ENCODE data around the gene PPP2R1A.

The PPP2R1A gene

GRCh38 chr19:52172347-52172746, 17.5 kb upstream of the PPP2R1A start:
- ChIA-PET POLR2A (interaction anchor here (1.7 kb wide), 1 partner anchor 17 kb away, joined by 16 read pairs; the partner anchor contains the start of gene PPP2R1A), CTCF (interaction anchor here (0.6 kb wide), 1 partner anchor 782 kb away, joined by 3 read pairs; no protein-coding TSS in a partner anchor)
- Histone ChIP-seq H3K27ac (ENCODE audit: extremely low read depth, low read depth, low read length) (no peak overlapping the region), H3K9me3 (ENCODE audit: control insufficient read depth, insufficient read depth, low read depth, low read length) (no peaks in the 10 kb centered on the region), H3K4me1 (ENCODE audit: control insufficient read depth, insufficient read depth, low read length) (peaks cover 6% of the 10 kb centered on the region), H3K4me3 (ENCODE audit: low read depth, low read length) (no peak overlapping the region), H3K36me3 (ENCODE audit: control insufficient read depth in 2 of 2, insufficient read depth in 1 of 2, low read length in 2 of 2) (peaks cover 17 to 18% of the 10 kb centered on the region in 2 experiments)
- peak; percentile 23 for TF ChIP-seq ZNF335 (tag by site-specific recombination; conservative IDR thresholded peaks at IDR 0.05)
- TF ChIP-seq ZNF121 (tag by site-specific recombination; IDR thresholded peaks at IDR 0.05), result peak; percentile 56; the same call in 1 of the 2 replicates
- TF ChIP-seq, protein P1, sequence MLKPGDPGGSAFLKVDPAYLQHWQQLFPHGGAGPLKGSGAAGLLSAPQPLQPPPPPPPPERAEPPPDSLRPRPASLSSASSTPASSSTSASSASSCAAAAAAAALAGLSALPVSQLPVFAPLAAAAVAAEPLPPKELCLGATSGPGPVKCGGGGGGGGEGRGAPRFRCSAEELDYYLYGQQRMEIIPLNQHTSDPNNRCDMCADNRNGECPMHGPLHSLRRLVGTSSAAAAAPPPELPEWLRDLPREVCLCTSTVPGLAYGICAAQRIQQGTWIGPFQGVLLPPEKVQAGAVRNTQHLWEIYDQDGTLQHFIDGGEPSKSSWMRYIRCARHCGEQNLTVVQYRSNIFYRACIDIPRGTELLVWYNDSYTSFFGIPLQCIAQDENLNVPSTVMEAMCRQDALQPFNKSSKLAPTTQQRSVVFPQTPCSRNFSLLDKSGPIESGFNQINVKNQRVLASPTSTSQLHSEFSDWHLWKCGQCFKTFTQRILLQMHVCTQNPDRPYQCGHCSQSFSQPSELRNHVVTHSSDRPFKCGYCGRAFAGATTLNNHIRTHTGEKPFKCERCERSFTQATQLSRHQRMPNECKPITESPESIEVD (tag by site-specific recombination; IDR thresholded peaks at IDR 0.05), result no peak

- H3K36me3 ChIP-seq (ENCODE audit: control insufficient read depth in 2 of 2, insufficient read depth in 1 of 2, low read length in 2 of 2), result no peaks in the 10 kb centered on the region
- H3K9me3 ChIP-seq (ENCODE audit: control insufficient read depth, insufficient read depth, low read depth, low read length), result no peaks in the 10 kb centered on the region
- TF ChIP-seq ZNF335 (tag by site-specific recombination; conservative IDR thresholded peaks at IDR 0.05), result no peak
- TF ChIP-seq ZFP37 (tag by site-specific recombination; IDR thresholded peaks at IDR 0.05), result no peak
- TF ChIP-seq, protein P2, sequence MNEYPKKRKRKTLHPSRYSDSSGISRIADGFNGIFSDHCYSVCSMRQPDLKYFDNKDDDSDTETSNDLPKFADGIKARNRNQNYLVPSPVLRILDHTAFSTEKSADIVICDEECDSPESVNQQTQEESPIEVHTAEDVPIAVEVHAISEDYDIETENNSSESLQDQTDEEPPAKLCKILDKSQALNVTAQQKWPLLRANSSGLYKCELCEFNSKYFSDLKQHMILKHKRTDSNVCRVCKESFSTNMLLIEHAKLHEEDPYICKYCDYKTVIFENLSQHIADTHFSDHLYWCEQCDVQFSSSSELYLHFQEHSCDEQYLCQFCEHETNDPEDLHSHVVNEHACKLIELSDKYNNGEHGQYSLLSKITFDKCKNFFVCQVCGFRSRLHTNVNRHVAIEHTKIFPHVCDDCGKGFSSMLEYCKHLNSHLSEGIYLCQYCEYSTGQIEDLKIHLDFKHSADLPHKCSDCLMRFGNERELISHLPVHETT (tag by site-specific recombination; IDR thresholded peaks at IDR 0.05), result no peak
- TF ChIP-seq HOXD13 (CRISPR knock-in tag; IDR thresholded peaks at IDR 0.05; ENCODE audit: borderline replicate concordance), result no peak
- no peak for TF ChIP-seq ZBTB20 (tag by site-specific recombination; IDR thresholded peaks at IDR 0.05)
- TF ChIP-seq ZIC2 (tag by site-specific recombination; IDR thresholded peaks at IDR 0.05), result no peak
- H3K27ac ChIP-seq (ENCODE audit: extremely low read depth, low read depth, low read length), result no peak overlapping the region
- peaks cover 6% of the 10 kb centered on the region for H3K4me1 ChIP-seq (ENCODE audit: control insufficient read depth, insufficient read depth, low read length)
- no peak overlapping the region for H3K4me3 ChIP-seq (ENCODE audit: low read depth, low read length)
- CTCF ChIA-PET, result no interaction called here
- POLR2A ChIA-PET, result interaction anchor here (0.5 to 4.0 kb wide), 2 partner anchors 13 to 1882 kb away, joined by 3 to 29 read pairs; partner anchors contain the start of gene PPP2R1A
These were observed 13.3 kb upstream of the PPP2R1A start for GRCh38 chr19:52176574-52176973.

- H3K9me3 ChIP-seq (ENCODE audit: control insufficient read depth, insufficient read depth, low read depth, low read length), result no peaks in the 10 kb centered on the region
- POLR2A ChIA-PET, result no interaction called here
- H3K4me3 ChIP-seq (ENCODE audit: low read depth, low read length), result no peak overlapping the region
- peaks cover 4 to 9% of the 10 kb centered on the region in 2 experiments for H3K36me3 ChIP-seq (ENCODE audit: control insufficient read depth in 2 of 2, insufficient read depth in 1 of 2, low read length in 2 of 2)
- H3K4me1 ChIP-seq (ENCODE audit: control insufficient read depth, insufficient read depth, low read length), result peaks cover 12% of the 10 kb centered on the region; the same call in 1 of the 2 replicates
- CTCF ChIA-PET, result no interaction called here
- H3K27ac ChIP-seq (ENCODE audit: extremely low read depth, low read depth, low read length), result no peak overlapping the region
- TF ChIP-seq, protein P3, sequence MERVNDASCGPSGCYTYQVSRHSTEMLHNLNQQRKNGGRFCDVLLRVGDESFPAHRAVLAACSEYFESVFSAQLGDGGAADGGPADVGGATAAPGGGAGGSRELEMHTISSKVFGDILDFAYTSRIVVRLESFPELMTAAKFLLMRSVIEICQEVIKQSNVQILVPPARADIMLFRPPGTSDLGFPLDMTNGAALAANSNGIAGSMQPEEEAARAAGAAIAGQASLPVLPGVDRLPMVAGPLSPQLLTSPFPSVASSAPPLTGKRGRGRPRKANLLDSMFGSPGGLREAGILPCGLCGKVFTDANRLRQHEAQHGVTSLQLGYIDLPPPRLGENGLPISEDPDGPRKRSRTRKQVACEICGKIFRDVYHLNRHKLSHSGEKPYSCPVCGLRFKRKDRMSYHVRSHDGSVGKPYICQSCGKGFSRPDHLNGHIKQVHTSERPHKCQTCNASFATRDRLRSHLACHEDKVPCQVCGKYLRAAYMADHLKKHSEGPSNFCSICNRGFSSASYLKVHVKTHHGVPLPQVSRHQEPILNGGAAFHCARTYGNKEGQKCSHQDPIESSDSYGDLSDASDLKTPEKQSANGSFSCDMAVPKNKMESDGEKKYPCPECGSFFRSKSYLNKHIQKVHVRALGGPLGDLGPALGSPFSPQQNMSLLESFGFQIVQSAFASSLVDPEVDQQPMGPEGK (tag by site-specific recombination; IDR thresholded peaks at IDR 0.05), result no peak
- TF ChIP-seq ZNF560 (tag by site-specific recombination; IDR thresholded peaks at IDR 0.05; ENCODE audit: borderline replicate concordance), result no peak
- no peak for TF ChIP-seq ZNF530 (tag by site-specific recombination; IDR thresholded peaks at IDR 0.05; ENCODE audit: low read depth)
- TF ChIP-seq ZNF449 (tag by site-specific recombination; IDR thresholded peaks at IDR 0.05), result no peak
- TF ChIP-seq KLF17 (tag by site-specific recombination; IDR thresholded peaks at IDR 0.05), result no peak
- no peak for TF ChIP-seq ZFHX2 (tag by site-specific recombination; conservative IDR thresholded peaks at IDR 0.05)
- no peak for TF ChIP-seq ZNF239 (tag by site-specific recombination; IDR thresholded peaks at IDR 0.05)
- no peak for TF ChIP-seq ZNF16 (tag by site-specific recombination; IDR thresholded peaks at IDR 0.05; ENCODE audit: low read depth)
- TF ChIP-seq ZNF146 (tag by site-specific recombination; IDR thresholded peaks at IDR 0.05), result no peak
- no peak for TF ChIP-seq ZNF776 (tag by site-specific recombination; IDR thresholded peaks at IDR 0.05; ENCODE audit: borderline replicate concordance)
- no peak for TF ChIP-seq IKZF3 (tag by site-specific recombination; IDR thresholded peaks at IDR 0.05)
- TF ChIP-seq KLF7 (tag by site-specific recombination; IDR thresholded peaks at IDR 0.05; ENCODE audit: borderline replicate concordance), result no peak
- TF ChIP-seq ZNF266 (tag by site-specific recombination; IDR thresholded peaks at IDR 0.05; ENCODE audit: low read depth), result no peak
- TF ChIP-seq ZNF707 (tag by site-specific recombination; IDR thresholded peaks at IDR 0.05), result no peak
- TF ChIP-seq ZNF423 (tag by site-specific recombination; IDR thresholded peaks at IDR 0.05), result no peak
- no peak for TF ChIP-seq ZNF558 (tag by site-specific recombination; IDR thresholded peaks at IDR 0.05)
- no peak for TF ChIP-seq SP2 (tag by site-specific recombination; IDR thresholded peaks at IDR 0.05)
These were observed 2.4 kb upstream of the PPP2R1A start for GRCh38 chr19:52187407-52187806.
